ENCODE measurements around the gene TAF4B. TPM values are rescaled to one million over a fixed set of nuclear protein-coding genes. Genes with fewer than 3 reads are reported as not detected.

The TAF4B gene
- total RNA-seq, 1 experiment from 2014 or later = 15.2 TPM

DNA sequence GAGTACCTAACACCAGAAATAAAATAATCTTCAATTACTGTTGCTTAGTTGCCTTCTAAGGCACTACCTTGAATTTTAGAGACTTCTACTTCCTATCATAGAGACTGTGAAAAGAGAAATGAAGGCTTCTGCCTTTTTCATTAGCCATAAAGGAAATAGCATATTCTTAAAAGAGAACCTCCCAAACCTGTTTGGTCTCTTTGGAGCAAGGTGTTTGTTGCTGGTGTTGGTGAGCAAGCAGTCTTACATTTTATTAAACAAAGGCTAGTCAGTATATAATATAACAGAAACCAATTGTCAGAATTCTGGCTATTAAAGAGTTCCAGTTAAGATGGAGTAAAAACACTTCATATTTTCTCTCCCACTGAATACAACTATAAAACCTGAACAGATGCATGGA is 116.4 kb downstream of the TAF4B start:
- peaks cover 14% of the 10 kb centered on the region for H3K4me1 Mint-ChIP-seq
- peaks cover 28% of the 10 kb centered on the region for H3K9me3 Mint-ChIP-seq
- ATAC-seq (no peak), DNase-seq (ENCODE audit: low spot score) (no peak)
- no peak overlapping the region for H3K4me3 Mint-ChIP-seq
- CTCF ChIA-PET = interaction anchor here (1.0 kb wide), 1 partner anchor 41 kb away, joined by 3 read pairs; no protein-coding TSS in a partner anchor
- TF ChIP-seq RORB (CRISPR knock-in tag; IDR thresholded peaks at IDR 0.05) = no peak
- no peak for TF ChIP-seq IRF2 (CRISPR knock-in tag; IDR thresholded peaks at IDR 0.05; ENCODE audit: borderline replicate concordance, low read depth)
- no peak for TF ChIP-seq TCF7 (CRISPR knock-in tag; IDR thresholded peaks at IDR 0.05; ENCODE audit: low read depth)
- TF ChIP-seq MYBL2 (CRISPR knock-in tag; IDR thresholded peaks at IDR 0.05) = no peak
- no peak for TF ChIP-seq ERG (CRISPR knock-in tag; IDR thresholded peaks at IDR 0.05)
- TF ChIP-seq ZNF416 (CRISPR knock-in tag; IDR thresholded peaks at IDR 0.05) = no peak
- no peak for TF ChIP-seq EMX1 (CRISPR knock-in tag; IDR thresholded peaks at IDR 0.05)
- no peak for TF ChIP-seq ZNF512 (CRISPR knock-in tag; IDR thresholded peaks at IDR 0.05; ENCODE audit: borderline replicate concordance)
- TF ChIP-seq, protein P1, sequence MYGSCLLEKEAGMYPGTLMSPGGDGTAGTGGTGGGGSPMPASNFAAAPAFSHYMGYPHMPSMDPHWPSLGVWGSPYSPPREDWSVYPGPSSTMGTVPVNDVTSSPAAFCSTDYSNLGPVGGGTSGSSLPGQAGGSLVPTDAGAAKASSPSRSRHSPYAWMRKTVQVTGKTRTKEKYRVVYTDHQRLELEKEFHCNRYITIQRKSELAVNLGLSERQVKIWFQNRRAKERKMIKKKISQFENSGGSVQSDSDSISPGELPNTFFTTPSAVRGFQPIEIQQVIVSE (CRISPR knock-in tag; IDR thresholded peaks at IDR 0.05; ENCODE audit: borderline replicate concordance) = no peak
- TF ChIP-seq NFYB (CRISPR knock-in tag; conservative IDR thresholded peaks at IDR 0.05; ENCODE audit: low read depth) = no peak
- TF ChIP-seq USF2 (CRISPR knock-in tag; IDR thresholded peaks at IDR 0.05) = no peak
- TF ChIP-seq, protein P2, sequence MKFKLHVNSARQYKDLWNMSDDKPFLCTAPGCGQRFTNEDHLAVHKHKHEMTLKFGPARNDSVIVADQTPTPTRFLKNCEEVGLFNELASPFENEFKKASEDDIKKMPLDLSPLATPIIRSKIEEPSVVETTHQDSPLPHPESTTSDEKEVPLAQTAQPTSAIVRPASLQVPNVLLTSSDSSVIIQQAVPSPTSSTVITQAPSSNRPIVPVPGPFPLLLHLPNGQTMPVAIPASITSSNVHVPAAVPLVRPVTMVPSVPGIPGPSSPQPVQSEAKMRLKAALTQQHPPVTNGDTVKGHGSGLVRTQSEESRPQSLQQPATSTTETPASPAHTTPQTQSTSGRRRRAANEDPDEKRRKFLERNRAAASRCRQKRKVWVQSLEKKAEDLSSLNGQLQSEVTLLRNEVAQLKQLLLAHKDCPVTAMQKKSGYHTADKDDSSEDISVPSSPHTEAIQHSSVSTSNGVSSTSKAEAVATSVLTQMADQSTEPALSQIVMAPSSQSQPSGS (CRISPR knock-in tag; IDR thresholded peaks at IDR 0.05; ENCODE audit: borderline replicate concordance, low read depth) = no peak
- no peak for TF ChIP-seq TP53 (CRISPR knock-in tag; IDR thresholded peaks at IDR 0.05)
- TF ChIP-seq ATF3 (CRISPR knock-in tag; conservative IDR thresholded peaks at IDR 0.05) = no peak
- no peak for TF ChIP-seq ELF4 (CRISPR knock-in tag; IDR thresholded peaks at IDR 0.05; ENCODE audit: low read depth)
- no peak for TF ChIP-seq SOX15 (CRISPR knock-in tag; IDR thresholded peaks at IDR 0.05)
- no peaks in the 10 kb centered on the region for H3K27me3 Mint-ChIP-seq (ENCODE audit: low read depth)
- POLR2A ChIA-PET = no interaction called here
- H3K27ac Mint-ChIP-seq = 0 out of 2 replicates have a peak overlapping the region, but pooled peaks have one; percentile 14
- H3K36me3 Mint-ChIP-seq = peaks cover 37% of the 10 kb centered on the region

GRCh38 chr18:26350961-26351360 is 124.7 kb downstream of the TAF4B start:
- TF ChIP-seq GRHL2 (CRISPR knock-in tag; IDR thresholded peaks at IDR 0.05; ENCODE audit: insufficient replicate concordance, severe bottlenecking) (no peak), ZNF425 (CRISPR knock-in tag; conservative IDR thresholded peaks at IDR 0.05) (no peak), ZNF263 (CRISPR knock-in tag; IDR thresholded peaks at IDR 0.05; ENCODE audit: low read depth) (no peak), NFYB (CRISPR knock-in tag; conservative IDR thresholded peaks at IDR 0.05; ENCODE audit: low read depth) (no peak), USF2 (CRISPR knock-in tag; IDR thresholded peaks at IDR 0.05) (no peak)
- TF ChIP-seq, protein P3, sequence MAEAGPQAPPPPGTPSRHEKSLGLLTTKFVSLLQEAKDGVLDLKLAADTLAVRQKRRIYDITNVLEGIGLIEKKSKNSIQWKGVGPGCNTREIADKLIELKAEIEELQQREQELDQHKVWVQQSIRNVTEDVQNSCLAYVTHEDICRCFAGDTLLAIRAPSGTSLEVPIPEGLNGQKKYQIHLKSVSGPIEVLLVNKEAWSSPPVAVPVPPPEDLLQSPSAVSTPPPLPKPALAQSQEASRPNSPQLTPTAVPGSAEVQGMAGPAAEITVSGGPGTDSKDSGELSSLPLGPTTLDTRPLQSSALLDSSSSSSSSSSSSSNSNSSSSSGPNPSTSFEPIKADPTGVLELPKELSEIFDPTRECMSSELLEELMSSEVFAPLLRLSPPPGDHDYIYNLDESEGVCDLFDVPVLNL (CRISPR knock-in tag; IDR thresholded peaks at IDR 0.05; ENCODE audit: borderline replicate concordance, low read depth) = no peak
- Mint-ChIP-seq H3K4me3 (no peak overlapping the region), H3K36me3 (peaks cover 25% of the 10 kb centered on the region), H3K27ac (no peak overlapping the region), H3K9me3 (peaks cover 36% of the 10 kb centered on the region), H3K4me1 (no peaks in the 10 kb centered on the region), H3K27me3 (ENCODE audit: low read depth) (no peaks in the 10 kb centered on the region)
- CTCF ChIA-PET = interaction anchor here (0.8 kb wide), 1 partner anchor 39 kb away, joined by 3 read pairs; no protein-coding TSS in a partner anchor
- POLR2A ChIA-PET = no interaction called here
- DNase-seq (ENCODE audit: low spot score) = no peak
- no peak for ATAC-seq

Measured in WTC11 (cell line).